Fibroblast of the aortic adventitia (primary cell): ENCODE data around the gene CCT3. TPM values are rescaled to one million over a fixed set of nuclear protein-coding genes. Genes with fewer than 3 reads are reported as not detected.
A peak's percentile ranks its signal among the peaks of the same experiment; 100 is the strongest.

Experiments
- DNase-seq: peaks from one replicate; pipeline ENCODE4 v3.0.0-alpha.2; 2010; ENCODE audit warnings: low read depth
- H3K4me3 ChIP-seq: 2 replicates; pipeline ENCODE4 v1.5.1; 2011; ENCODE audit warnings: low read depth, mild to moderate bottlenecking, control low read depth, low read length, moderate library complexity
- total RNA-seq: library from RNA; depleted of rRNA; stranded (reverse); fragments of >200 nt; gene quantifications from 2 replicates; pipeline ENCODE4 v1.2.3, GENCODE V29; 2012; ENCODE audit warnings: low replicate concordance
- TF ChIP-seq, protein P1 (sequence below): IDR thresholded peaks from 2 replicates; pipeline ENCODE4 v1.5.1; 2011; ENCODE audit warnings: mild to moderate bottlenecking, low read length, control low read depth, inconsistent platforms; ENCODE audit not compliant: insufficient read depth

Gene CCT3
- total RNA-seq, 1 donor: 284 TPM

DNA sequence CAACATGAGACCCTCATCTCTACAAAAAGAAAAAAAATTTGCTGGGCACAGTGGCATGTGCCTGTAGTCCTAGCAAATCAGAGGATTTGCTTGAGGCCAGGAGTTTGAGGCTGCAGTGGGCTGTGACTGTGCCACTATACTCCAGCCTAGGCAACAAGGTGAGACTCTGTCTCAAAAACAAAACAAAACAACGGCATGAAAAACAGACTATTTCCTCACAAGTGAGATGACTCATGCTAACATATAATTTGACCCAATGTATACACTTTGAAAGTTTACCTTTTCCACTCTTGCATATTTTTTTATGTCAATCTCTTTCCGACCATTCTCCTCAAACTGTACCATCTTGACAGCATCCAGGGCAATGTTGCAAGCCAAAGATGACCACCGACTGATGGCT lies 17.5 kb downstream of the CCT3 start:
- no peak for DNase-seq
- TF ChIP-seq, protein P1, sequence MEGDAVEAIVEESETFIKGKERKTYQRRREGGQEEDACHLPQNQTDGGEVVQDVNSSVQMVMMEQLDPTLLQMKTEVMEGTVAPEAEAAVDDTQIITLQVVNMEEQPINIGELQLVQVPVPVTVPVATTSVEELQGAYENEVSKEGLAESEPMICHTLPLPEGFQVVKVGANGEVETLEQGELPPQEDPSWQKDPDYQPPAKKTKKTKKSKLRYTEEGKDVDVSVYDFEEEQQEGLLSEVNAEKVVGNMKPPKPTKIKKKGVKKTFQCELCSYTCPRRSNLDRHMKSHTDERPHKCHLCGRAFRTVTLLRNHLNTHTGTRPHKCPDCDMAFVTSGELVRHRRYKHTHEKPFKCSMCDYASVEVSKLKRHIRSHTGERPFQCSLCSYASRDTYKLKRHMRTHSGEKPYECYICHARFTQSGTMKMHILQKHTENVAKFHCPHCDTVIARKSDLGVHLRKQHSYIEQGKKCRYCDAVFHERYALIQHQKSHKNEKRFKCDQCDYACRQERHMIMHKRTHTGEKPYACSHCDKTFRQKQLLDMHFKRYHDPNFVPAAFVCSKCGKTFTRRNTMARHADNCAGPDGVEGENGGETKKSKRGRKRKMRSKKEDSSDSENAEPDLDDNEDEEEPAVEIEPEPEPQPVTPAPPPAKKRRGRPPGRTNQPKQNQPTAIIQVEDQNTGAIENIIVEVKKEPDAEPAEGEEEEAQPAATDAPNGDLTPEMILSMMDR: no peak
- no peak overlapping the region for H3K4me3 ChIP-seq

DNA sequence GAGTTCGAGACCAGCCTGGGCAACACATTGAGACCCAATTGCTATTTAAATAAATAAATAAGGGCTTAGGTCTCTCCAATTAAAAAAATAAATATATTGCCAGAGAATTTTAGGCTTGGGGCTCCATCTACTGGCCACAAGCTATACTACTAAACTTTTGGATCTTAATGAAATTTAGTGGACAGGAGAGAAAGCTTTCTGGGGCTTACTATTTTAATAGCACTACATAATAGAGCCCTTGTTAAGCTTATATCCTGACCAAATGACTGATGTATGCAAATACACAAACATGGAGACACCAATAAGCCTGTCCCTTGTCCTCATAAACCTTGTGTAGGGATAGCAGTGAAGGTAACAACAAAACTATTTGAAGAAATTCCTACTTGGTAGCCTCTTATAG lies 18.4 kb downstream of the CCT3 start:
- no peak overlapping the region for H3K4me3 ChIP-seq
- TF ChIP-seq, protein P1: peak; percentile 51
- DNase-seq: peak; percentile 56

DNA sequence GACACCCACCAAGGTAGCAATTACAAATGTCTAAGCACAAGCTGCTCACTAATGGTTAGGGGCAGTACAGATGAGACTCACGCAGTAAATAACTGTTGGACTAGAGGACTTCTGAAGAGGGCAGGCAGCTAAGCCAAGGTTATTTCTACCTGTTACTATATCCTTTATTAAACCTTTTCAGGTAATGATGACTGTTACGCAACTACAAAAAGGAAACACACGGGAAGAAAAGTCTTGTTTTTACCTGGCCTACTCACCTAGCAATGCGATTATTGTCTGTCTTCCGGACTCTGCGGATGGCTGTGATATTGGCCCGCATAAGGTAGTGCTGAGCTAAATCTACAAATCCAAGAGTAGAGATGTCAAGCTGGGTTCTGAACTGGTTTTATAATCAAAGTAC lies 21.2 kb downstream of the CCT3 start:
- TF ChIP-seq, protein P1: no peak
- H3K4me3 ChIP-seq: no peak overlapping the region
- DNase-seq: no peak

DNA sequence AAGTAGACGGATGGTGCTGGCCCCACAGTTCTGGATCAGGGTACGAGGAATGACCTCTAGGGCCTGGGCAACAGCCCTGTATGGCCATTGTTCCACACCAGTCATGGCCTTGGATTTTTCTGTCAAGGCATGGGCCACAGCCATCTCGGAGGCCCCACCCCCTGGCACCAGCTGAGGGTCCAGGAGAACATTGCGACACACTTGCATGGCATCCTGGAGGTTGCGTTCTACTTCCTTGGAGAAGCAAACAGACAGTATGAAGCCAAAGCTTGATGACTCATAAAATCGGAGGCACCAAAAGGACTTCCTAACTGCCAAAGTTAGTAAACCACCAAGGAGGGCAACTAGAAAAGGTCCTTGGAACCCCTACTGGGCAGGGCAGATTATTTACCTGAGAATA lies 27.1 kb downstream of the CCT3 start:
- H3K4me3 ChIP-seq: no peak overlapping the region
- TF ChIP-seq, protein P1: no peak
- DNase-seq: peak; percentile 47

DNA sequence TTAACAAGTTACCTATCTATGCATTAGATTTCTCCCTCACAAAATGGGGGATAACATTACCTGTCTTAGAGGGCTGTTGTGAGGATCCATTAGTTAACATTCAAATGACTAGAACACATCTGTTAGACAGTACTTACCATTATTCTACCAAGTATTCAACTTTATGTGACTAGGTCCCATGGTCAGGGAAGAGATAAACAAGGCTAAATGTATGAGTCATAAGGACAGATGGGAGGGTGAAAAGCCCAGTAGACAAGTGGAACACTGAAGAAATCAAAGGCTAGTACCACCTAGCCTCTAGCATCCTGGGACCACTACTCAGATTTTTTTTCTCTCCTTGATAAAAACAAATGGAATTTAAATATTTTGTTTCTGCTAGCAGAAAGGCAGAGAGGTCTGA lies 30.0 kb downstream of the CCT3 start:
- DNase-seq: peak; percentile 40
- TF ChIP-seq, protein P1: no peak

DNA sequence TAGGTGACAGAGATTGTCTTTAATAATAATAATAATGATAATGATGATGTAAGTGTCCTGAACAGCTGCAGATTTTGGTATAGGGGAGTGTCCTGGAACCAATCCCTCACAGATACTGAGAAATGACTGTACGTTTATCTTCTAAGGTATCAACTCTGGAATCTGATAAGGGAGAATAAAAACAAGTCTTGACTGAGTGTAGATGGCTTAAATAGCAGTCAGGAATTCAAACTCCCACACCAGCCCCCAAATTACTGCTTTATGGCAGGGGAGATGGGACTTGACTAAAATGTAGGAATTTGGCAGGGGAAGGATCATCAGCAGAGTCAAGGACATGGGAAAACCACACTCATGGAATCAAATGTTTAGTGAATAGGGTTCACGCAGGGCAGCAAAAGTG lies 32.9 kb downstream of the CCT3 start:
- DNase-seq: no peak
- TF ChIP-seq, protein P1: no peak
- no peak overlapping the region for H3K4me3 ChIP-seq

More for the DNA sequence above, 30.0 kb downstream of the CCT3 start:
- no peak overlapping the region for H3K4me3 ChIP-seq

DNA sequence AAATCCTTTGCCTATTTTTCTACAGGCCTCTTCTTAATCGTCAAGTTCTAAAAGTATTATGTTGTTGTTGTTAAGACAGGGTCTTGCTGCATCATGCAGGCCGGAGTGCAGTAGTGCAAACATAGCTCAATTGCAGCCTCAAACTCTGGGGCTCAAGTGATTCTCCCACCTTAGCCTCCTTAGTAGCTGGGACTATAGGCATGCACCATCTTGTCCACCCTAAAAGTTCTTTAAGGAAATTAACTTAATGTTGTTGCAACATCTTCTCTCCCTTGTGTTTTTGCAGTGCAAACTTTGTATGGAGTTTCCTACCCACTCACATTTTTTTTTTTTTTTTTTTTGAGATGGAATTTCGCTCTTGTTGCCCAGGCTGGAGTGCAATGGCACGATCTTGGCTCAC lies 34.9 kb downstream of the CCT3 start:
- TF ChIP-seq, protein P1: no peak
- H3K4me3 ChIP-seq: no peak overlapping the region
- DNase-seq: no peak
